C4-2B (cell line): ENCODE measurements around the gene HOXD8.
A peak's percentile ranks its signal among the peaks of the same experiment; 100 is the strongest.

ENCODE experiments used
- ZFX ChIP-seq: fragments of 450-650 bp; IDR thresholded peaks from 2 replicates; pipeline ENCODE4 v1.6.1; 2017
- TF ChIP-seq, protein P1 (sequence below): fragments of 450-650 bp; conservative IDR thresholded peaks from 2 replicates; pipeline ENCODE4 v1.5.1; 2017; ENCODE audit warnings: mild to moderate bottlenecking

DNA sequence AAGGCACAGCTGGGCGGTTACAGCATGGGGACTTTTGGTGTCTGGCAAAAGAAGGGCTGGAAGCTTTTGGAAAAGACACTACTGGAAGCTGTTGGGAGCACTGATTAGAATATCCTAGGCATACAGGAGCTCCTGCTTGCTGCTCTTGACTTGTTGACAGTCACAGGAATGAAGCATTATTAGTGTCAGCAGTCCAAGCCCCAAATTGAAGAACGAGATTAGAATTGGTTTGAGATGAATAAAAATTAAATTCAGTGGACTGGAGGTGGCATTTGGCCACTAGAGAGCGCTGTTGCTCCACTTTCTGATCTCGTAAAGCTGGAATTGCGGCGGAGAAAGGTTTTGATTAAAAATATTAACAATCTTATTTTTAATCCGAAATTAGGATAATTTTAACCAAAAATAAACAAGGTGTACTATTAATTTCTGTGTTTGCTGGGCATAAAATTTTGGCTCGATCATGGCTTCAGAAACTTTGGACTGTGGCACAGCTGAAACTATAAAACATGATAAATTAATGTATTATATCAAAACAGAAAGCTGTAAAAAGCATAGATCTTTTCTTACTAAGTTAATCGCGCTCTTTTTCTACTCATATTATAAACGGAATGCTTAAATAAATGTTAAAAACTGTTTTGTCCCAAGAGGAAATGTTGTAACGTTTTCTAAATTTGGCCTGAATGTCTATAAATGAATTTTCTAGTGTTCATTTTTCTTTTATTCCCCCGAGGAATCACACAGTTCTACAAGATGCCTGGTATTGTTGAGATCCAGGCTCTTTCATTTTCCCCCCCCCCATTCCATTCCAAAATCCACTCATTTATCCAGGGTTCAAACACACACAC lies 2.4 kb upstream of the HOXD8 start:
- TF ChIP-seq, protein P1, sequence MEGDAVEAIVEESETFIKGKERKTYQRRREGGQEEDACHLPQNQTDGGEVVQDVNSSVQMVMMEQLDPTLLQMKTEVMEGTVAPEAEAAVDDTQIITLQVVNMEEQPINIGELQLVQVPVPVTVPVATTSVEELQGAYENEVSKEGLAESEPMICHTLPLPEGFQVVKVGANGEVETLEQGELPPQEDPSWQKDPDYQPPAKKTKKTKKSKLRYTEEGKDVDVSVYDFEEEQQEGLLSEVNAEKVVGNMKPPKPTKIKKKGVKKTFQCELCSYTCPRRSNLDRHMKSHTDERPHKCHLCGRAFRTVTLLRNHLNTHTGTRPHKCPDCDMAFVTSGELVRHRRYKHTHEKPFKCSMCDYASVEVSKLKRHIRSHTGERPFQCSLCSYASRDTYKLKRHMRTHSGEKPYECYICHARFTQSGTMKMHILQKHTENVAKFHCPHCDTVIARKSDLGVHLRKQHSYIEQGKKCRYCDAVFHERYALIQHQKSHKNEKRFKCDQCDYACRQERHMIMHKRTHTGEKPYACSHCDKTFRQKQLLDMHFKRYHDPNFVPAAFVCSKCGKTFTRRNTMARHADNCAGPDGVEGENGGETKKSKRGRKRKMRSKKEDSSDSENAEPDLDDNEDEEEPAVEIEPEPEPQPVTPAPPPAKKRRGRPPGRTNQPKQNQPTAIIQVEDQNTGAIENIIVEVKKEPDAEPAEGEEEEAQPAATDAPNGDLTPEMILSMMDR, result peak; percentile 87
- TF ChIP-seq ZFX, result no peak
